Stimulated activated naive CD8-positive, alpha-beta T cell treated with anti-CD3 and anti-CD28 coated beads, Interleukin-15, Interleukin-2, amounts not matched to agents 100 ng/mL and 50 ng/mL, for 24 hours (primary cell): Measurements from ENCODE around the gene ZNF84.

Source experiments
- H3K27ac Mint-ChIP-seq: one replicate; pipeline ENCODE4 v1.8.0; 2021; ENCODE audit warnings: mild to moderate bottlenecking, mixed read lengths
- H3K27me3 Mint-ChIP-seq: one replicate; pipeline ENCODE4 v1.8.0; 2021; ENCODE audit warnings: mixed read lengths
- H3K36me3 Mint-ChIP-seq: one replicate; pipeline ENCODE4 v1.8.0; 2021; ENCODE audit warnings: low read depth, mixed read lengths
- H3K4me1 Mint-ChIP-seq: one replicate; pipeline ENCODE4 v1.8.0; 2021; ENCODE audit warnings: low read depth, mixed read lengths
- H3K4me3 Mint-ChIP-seq: one replicate; pipeline ENCODE4 v1.8.0; 2021; ENCODE audit warnings: mild to moderate bottlenecking, mixed read lengths
- H3K9me3 Mint-ChIP-seq: one replicate; pipeline ENCODE4 v1.8.0; 2021; ENCODE audit warnings: mixed read lengths

The ZNF84 gene

GRCh38 chr12:133037207-133038005 lies at the start of gene ZNF84:
Gene ZNF84, plus strand, starts transcription at chr12:133037509. Its CDS starts 3,959 bp downstream, at chr12:133041468.
- Mint-ChIP-seq H3K36me3 (peaks cover 68% of the 10 kb centered on the region), H3K27ac (peak within 1 kb of the TSS; percentile 97), H3K9me3 (peaks cover 39% of the 10 kb centered on the region), H3K4me1 (peaks cover 11% of the 10 kb centered on the region), H3K4me3 (peak within 1 kb of the TSS; percentile 88), H3K27me3 (no peaks in the 10 kb centered on the region)

- Mint-ChIP-seq H3K27ac (no peak overlapping the region), H3K27me3 (no peaks in the 10 kb centered on the region), H3K4me1 (no peaks in the 10 kb centered on the region), H3K36me3 (peaks cover 88% of the 10 kb centered on the region), H3K9me3 (peaks cover 40% of the 10 kb centered on the region), H3K4me3 (no peak overlapping the region)
These were observed 38.6 kb upstream of the ZNF84 start for GRCh38 chr12:132998741-132999140.

DNA sequence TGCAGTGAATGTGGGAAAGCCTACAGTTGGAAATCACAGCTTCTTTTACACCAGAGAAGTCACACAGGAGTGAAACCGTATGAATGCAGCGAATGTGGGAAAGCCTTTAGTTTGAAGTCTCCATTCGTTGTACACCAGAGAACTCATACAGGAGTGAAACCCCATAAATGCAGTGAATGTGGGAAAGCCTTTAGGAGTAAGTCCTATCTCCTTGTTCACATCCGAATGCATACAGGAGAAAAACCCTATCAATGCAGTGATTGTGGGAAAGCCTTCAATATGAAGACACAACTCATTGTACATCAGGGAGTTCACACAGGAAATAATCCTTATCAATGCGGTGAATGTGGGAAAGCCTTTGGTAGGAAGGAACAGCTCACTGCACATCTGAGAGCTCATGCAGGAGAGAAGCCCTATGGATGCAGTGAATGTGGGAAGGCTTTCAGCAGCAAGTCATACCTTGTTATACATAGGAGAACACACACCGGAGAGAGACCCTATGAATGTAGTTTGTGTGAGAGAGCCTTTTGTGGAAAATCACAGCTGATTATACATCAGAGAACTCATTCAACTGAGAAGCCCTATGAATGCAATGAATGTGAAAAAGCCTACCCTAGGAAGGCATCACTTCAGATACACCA lies 26.5 kb upstream of the ZNF84 start:
- Mint-ChIP-seq H3K4me1 (no peaks in the 10 kb centered on the region), H3K27me3 (no peaks in the 10 kb centered on the region), H3K9me3 (peaks cover 38% of the 10 kb centered on the region), H3K36me3 (peaks cover 95% of the 10 kb centered on the region), H3K4me3 (no peak overlapping the region), H3K27ac (no peak overlapping the region)

GRCh38 chr12:133023566-133023965 lies 13.7 kb upstream of the ZNF84 start:
- peaks cover 44% of the 10 kb centered on the region for H3K9me3 Mint-ChIP-seq
- peaks cover 33% of the 10 kb centered on the region for H3K36me3 Mint-ChIP-seq
- no peaks in the 10 kb centered on the region for H3K4me1 Mint-ChIP-seq
- no peak overlapping the region for H3K27ac Mint-ChIP-seq
- H3K27me3 Mint-ChIP-seq = no peaks in the 10 kb centered on the region
- no peak overlapping the region for H3K4me3 Mint-ChIP-seq

DNA sequence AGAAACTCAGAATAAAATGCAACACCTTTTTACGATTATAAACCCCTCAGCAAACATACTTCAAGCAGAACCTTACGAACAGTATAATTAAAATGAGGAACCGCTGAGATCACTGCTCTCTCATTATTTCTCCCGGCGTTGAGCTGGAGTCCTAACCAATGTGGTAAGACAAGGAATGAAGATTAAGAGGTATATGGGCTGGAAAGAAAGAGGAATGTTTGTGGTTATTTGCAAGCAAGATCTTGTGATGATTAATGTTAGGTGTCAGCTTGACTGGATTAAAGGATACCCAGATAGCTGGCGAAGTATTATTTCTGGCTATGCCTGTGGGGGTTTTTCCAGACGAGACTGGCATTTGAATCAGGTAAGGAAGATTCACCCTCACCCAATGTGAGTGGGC lies 10.3 kb upstream of the ZNF84 start:
- Mint-ChIP-seq H3K27me3 (no peaks in the 10 kb centered on the region), H3K9me3 (peaks cover 25% of the 10 kb centered on the region), H3K36me3 (peaks cover 16% of the 10 kb centered on the region), H3K27ac (no peak overlapping the region), H3K4me1 (no peaks in the 10 kb centered on the region), H3K4me3 (no peak overlapping the region)

- peaks cover 11% of the 10 kb centered on the region for H3K4me1 Mint-ChIP-seq
- H3K4me3 Mint-ChIP-seq = peak overlapping the region; percentile 88
- H3K27ac Mint-ChIP-seq = peak overlapping the region; percentile 97
- no peaks in the 10 kb centered on the region for H3K27me3 Mint-ChIP-seq
- H3K9me3 Mint-ChIP-seq = peaks cover 43% of the 10 kb centered on the region
- H3K36me3 Mint-ChIP-seq = peaks cover 76% of the 10 kb centered on the region
These were observed 905 bp downstream of the ZNF84 start for GRCh38 chr12:133038118-133038709.

DNA sequence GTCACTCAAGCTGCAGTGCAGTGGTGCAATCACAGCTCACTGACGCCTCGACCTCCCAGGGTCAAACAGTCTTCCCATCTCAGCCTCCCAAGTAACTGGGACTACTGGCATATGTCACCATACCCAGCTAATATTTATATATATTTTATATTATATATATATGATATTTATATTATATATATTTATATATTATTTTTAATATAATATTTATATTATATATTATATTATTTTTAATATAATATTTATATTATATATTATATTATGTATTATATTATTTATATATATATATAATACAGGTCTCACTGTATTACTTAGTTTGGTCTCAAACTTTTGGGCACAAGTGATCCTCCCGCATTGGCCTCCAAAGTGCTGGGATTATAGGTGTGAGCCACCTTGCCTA lies 9.4 kb downstream of the ZNF84 start:
- Mint-ChIP-seq H3K9me3 (peaks cover 67% of the 10 kb centered on the region), H3K27me3 (no peaks in the 10 kb centered on the region), H3K4me3 (no peak overlapping the region), H3K4me1 (no peaks in the 10 kb centered on the region), H3K27ac (no peak overlapping the region), H3K36me3 (peaks cover 99% of the 10 kb centered on the region)

- Mint-ChIP-seq H3K9me3 (peaks cover 52% of the 10 kb centered on the region), H3K27ac (no peak overlapping the region), H3K36me3 (peaks cover 88% of the 10 kb centered on the region), H3K4me1 (no peaks in the 10 kb centered on the region), H3K27me3 (no peaks in the 10 kb centered on the region), H3K4me3 (no peak overlapping the region)
These were observed 20.1 kb downstream of the ZNF84 start for GRCh38 chr12:133057446-133057845.

- H3K4me3 Mint-ChIP-seq = no peak overlapping the region
These were observed 21.1 kb downstream of the ZNF84 start for GRCh38 chr12:133058203-133059113.

DNA sequence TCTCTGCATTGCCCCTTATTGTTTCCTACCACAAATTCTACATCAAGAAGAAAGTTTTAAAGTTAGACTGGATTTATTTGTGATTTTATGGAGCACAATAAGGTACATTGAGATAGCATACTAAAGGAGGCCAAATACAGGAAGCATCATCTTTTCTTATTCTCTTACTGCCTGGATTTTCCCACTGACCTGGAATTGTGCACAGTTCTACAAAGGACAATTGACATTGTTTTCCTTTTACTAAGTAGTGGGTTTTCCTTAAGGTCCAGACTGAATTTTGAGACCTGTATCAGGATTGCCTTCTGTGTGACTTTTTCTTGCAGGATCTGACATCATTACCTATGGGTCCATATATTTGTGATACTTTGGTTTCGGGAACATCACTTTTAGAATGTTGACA lies 24.6 kb downstream of the ZNF84 start:
- Mint-ChIP-seq H3K9me3 (peaks cover 64% of the 10 kb centered on the region), H3K27me3 (no peaks in the 10 kb centered on the region), H3K27ac (no peak overlapping the region), H3K4me3 (no peak overlapping the region), H3K36me3 (peaks cover 68% of the 10 kb centered on the region), H3K4me1 (no peaks in the 10 kb centered on the region)

More at GRCh38 chr12:133058203-133059113, 21.1 kb downstream of the ZNF84 start:
- Mint-ChIP-seq H3K9me3 (peaks cover 54% of the 10 kb centered on the region), H3K27me3 (no peaks in the 10 kb centered on the region), H3K4me1 (no peaks in the 10 kb centered on the region), H3K27ac (no peak overlapping the region), H3K36me3 (peaks cover 88% of the 10 kb centered on the region)

- H3K9me3 Mint-ChIP-seq = peaks cover 58% of the 10 kb centered on the region
- no peaks in the 10 kb centered on the region for H3K27me3 Mint-ChIP-seq
These were observed 26.2 kb downstream of the ZNF84 start for GRCh38 chr12:133063556-133063955.

DNA sequence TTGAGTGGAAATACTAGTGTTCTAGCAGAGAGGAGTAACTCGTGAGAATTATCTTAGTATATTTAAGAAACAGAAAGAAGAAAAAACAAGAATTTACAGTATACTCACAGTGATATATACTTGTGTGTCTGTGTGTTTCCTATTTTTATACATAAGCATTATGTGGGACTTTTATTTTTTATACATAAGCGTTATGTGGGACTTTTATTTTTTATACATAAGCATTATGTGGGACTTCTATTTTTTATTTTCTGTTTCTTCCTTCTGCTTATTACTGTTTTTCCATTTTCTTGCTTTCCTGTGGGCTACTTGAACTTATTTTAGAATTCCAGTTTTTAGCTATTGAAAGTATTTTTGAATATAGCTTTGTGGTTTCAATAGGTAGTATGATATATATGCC lies 36.5 kb downstream of the ZNF84 start:
- H3K9me3 Mint-ChIP-seq = peaks cover 35% of the 10 kb centered on the region
- peaks cover 27% of the 10 kb centered on the region for H3K36me3 Mint-ChIP-seq
- no peak overlapping the region for H3K27ac Mint-ChIP-seq
- no peak overlapping the region for H3K4me3 Mint-ChIP-seq
- H3K4me1 Mint-ChIP-seq = no peaks in the 10 kb centered on the region
- H3K27me3 Mint-ChIP-seq = no peaks in the 10 kb centered on the region

More at GRCh38 chr12:133063556-133063955, 26.2 kb downstream of the ZNF84 start:
- H3K4me1 Mint-ChIP-seq = no peaks in the 10 kb centered on the region
- H3K27ac Mint-ChIP-seq = no peak overlapping the region
- no peak overlapping the region for H3K4me3 Mint-ChIP-seq
- H3K36me3 Mint-ChIP-seq = peaks cover 60% of the 10 kb centered on the region

DNA sequence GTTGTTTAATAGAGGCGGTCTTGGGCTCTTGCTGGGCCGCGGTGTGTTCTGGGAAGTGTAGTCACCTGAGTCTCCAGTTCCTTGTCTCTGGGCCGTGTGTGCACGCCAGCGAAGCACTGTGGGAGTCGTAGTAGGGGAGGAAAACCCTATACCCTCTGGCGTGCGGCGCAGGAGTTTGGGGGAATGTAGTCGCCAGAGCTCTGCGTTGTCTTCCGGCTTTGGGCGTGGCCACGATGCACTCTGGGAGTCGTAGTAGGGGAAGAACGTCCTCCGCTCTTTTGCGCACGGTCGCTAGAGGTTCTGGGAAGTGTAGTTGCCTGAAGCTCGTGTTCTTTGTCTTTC lies 42.7 kb downstream of the ZNF84 start:
- Mint-ChIP-seq H3K36me3 (peaks cover 52% of the 10 kb centered on the region), H3K9me3 (peaks cover 49% of the 10 kb centered on the region), H3K4me3 (no peak overlapping the region), H3K27me3 (no peaks in the 10 kb centered on the region), H3K27ac (no peak overlapping the region), H3K4me1 (peaks cover 9% of the 10 kb centered on the region)

- Mint-ChIP-seq H3K4me3 (no peak within 1 kb of the TSS), H3K27me3 (no peaks in the 10 kb centered on the region), H3K27ac (no peak within 1 kb of the TSS), H3K4me1 (peaks cover 9% of the 10 kb centered on the region), H3K36me3 (peaks cover 58% of the 10 kb centered on the region), H3K9me3 (peaks cover 50% of the 10 kb centered on the region)
These were observed 43.3 kb downstream of the ZNF84 start, which contains the start of gene ZNF140 for GRCh38 chr12:133080368-133081158. Gene ZNF140, plus strand, starts transcription at chr12:133080923. Its CDS starts 398 bp downstream, at chr12:133081321.
